GM19324 (cell line): ENCODE data around the gene CEP170.
"Not testable (repeated sequence)": the region's sequence is repeated elsewhere in the genome, so short reads cannot be mapped to it uniquely, and the experiment has no call there.

Source experiments
- ATAC-seq: cut with Tn5 transposase; IDR thresholded peaks from one replicate; pipeline ENCODE4 v1.9.1; 2021; ENCODE audit warnings: mild to moderate bottlenecking, moderate library complexity; ENCODE audit not compliant: unreplicated experiment, low FRiP score

CEP170 gene

GRCh38 chr1:243236604-243237252 lies 18.4 kb downstream of the CEP170 start:
- no peak for ATAC-seq

- no peak for ATAC-seq
These were observed 20.0 kb downstream of the CEP170 start for GRCh38 chr1:243234978-243235647.

GRCh38 chr1:243233908-243234307 lies 21.2 kb downstream of the CEP170 start:
- no peak for ATAC-seq

GRCh38 chr1:243230914-243231313 lies 24.2 kb downstream of the CEP170 start:
- no peak for ATAC-seq

GRCh38 chr1:243229526-243229925 lies 25.6 kb downstream of the CEP170 start:
- ATAC-seq, result no peak

GRCh38 chr1:243227622-243228021 lies 27.5 kb downstream of the CEP170 start:
- no peak for ATAC-seq

- ATAC-seq, result no peak
These were observed 37.0 kb downstream of the CEP170 start for GRCh38 chr1:243218059-243218458.

GRCh38 chr1:243217349-243217748 lies 37.7 kb downstream of the CEP170 start:
- ATAC-seq, result no peak

GRCh38 chr1:243216741-243217140 lies 38.3 kb downstream of the CEP170 start:
- no peak for ATAC-seq

- not testable (repeated sequence) for ATAC-seq
These were observed 39.7 kb downstream of the CEP170 start for GRCh38 chr1:243215276-243215875.

- ATAC-seq, result no peak
These were observed 41.9 kb downstream of the CEP170 start for GRCh38 chr1:243213045-243213787.

- ATAC-seq, result not testable (repeated sequence)
These were observed 43.1 kb downstream of the CEP170 start for GRCh38 chr1:243211984-243212383.

- not testable (repeated sequence) for ATAC-seq
These were observed 50.0 kb downstream of the CEP170 start for GRCh38 chr1:243205026-243205501.

GRCh38 chr1:243204336-243204735 lies 50.7 kb downstream of the CEP170 start:
- ATAC-seq, result not testable (repeated sequence)

- ATAC-seq, result not testable (repeated sequence)
These were observed 51.9 kb downstream of the CEP170 start for GRCh38 chr1:243203196-243203595.

GRCh38 chr1:243201316-243201715 lies 53.8 kb downstream of the CEP170 start:
- not testable (repeated sequence) for ATAC-seq

GRCh38 chr1:243197524-243197923 lies 57.6 kb downstream of the CEP170 start:
- ATAC-seq, result not testable (repeated sequence)

- not testable (repeated sequence) for ATAC-seq
These were observed 61.8 kb downstream of the CEP170 start for GRCh38 chr1:243193330-243193729.

GRCh38 chr1:243186201-243186995 lies 68.7 kb downstream of the CEP170 start:
- not testable (repeated sequence) for ATAC-seq

GRCh38 chr1:243184787-243185186 lies 70.3 kb downstream of the CEP170 start:
- ATAC-seq, result not testable (repeated sequence)
